BE2C (cell line): ENCODE measurements around the gene ZMIZ2.

Experiments used
- DNase-seq: peaks from one replicate; pipeline ENCODE4 v3.0.0-alpha.2; 2020
- H3K27me3 ChIP-seq: fragments of 250-450 bp; sonication (Bioruptor Pico); 2 replicates; pipeline ENCODE4 v1.5.1; 2020; ENCODE audit warnings: mild to moderate bottlenecking
- H3K36me3 ChIP-seq: fragments of 250-450 bp; sonication (Bioruptor Pico); 2 replicates; pipeline ENCODE4 v1.5.1; 2020; ENCODE audit warnings: mild to moderate bottlenecking
- H3K4me1 ChIP-seq: fragments of 250-450 bp; sonication (Bioruptor Pico); 2 replicates; pipeline ENCODE4 v1.5.1; 2020
- H3K4me3 ChIP-seq: 2 replicates; pipeline ENCODE4 v1.5.1; 2011; ENCODE audit warnings: low read depth, low read length
- H3K9me3 ChIP-seq: fragments of 250-450 bp; sonication (Bioruptor Pico); 2 replicates; pipeline ENCODE4 v1.5.1; 2020
- CTCF ChIP-seq: IDR thresholded peaks from 2 replicates; pipeline ENCODE4 v1.5.1; 2012; ENCODE audit warnings: mild to moderate bottlenecking, low read depth, low read length

ZMIZ2 gene

GRCh38 chr7:44759246-44759645, 10.6 kb downstream of the ZMIZ2 start:
- peaks cover 9% of the 10 kb centered on the region for H3K4me1 ChIP-seq
- H3K27me3 ChIP-seq, result no peaks in the 10 kb centered on the region
- DNase-seq, result no peak
- no peak overlapping the region for H3K4me3 ChIP-seq
- no peaks in the 10 kb centered on the region for H3K9me3 ChIP-seq
- H3K36me3 ChIP-seq, result peaks cover 7% of the 10 kb centered on the region
- TF ChIP-seq CTCF, result no peak

DNA sequence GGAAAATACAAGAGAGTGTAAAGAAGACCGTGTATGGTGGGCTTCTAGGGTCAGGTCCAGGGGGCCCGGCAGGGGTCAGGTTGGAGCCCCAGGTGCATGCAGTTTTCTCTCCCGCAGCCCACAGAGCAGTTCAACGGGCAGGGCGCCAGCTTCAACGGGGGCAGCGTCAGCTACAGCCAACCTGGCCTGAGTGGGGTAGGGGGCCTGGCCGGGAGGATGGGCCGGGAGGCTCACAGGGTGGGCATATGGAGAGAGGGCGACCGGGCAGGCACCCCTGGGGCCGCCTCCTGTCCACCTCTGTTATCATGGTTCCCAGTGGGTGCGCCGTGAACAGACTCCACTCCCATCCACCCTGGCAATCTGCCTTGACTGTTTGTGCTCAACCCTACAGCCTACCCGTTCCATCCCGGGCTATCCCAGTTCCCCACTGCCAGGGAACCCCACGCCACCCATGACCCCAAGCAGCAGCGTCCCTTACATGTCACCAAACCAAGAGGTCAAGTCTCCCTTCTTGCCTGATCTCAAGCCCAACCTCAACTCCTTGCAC, 11.5 kb downstream of the ZMIZ2 start:
- Histone ChIP-seq H3K4me3 (no peak overlapping the region), H3K36me3 (peaks cover 15% of the 10 kb centered on the region), H3K9me3 (no peaks in the 10 kb centered on the region), H3K4me1 (peaks cover 9% of the 10 kb centered on the region), H3K27me3 (no peaks in the 10 kb centered on the region)
- no peak for TF ChIP-seq CTCF
- no peak for DNase-seq

DNA sequence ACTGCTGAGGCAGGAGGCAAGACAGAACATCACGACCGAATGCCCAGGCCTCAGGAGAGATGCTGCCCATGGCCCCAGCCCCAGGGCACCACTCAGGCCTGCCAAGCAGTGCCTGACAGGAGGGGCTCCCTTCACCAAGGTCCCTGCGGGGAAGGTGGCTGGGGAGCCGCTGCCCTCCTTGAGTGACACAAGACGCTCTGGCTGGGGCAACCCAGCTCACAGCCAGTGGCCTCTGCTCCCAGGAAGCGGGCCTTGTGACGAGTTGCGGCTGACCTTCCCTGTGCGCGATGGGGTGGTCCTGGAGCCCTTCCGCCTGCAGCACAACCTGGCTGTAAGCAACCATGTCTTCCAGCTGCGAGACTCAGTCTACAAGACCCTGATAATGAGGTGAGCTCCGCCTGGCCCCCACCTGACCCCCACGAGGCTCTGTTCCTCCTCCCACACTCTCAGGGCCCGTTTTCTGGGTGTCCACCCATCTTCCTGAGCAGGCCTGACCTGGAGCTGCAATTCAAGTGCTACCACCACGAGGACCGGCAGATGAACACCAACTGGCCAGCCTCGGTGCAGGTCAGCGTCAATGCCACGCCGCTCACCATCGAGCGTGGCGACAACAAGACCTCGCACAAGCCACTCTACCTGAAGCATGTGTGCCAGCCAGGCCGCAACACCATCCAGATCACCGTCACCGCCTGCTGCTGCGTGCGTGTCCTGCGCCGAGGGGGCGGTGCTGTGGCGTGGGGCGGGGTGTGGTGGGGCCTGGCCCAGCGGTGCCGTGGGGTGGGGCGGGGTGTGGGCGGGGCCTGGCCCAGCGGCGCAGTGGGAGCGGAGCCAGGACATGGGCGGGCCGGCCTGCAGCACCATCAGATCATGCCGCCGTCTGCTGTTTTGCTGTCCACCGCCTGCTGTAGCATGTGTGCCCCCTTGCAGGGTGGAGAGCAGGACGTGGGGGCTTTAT, 12.8 kb downstream of the ZMIZ2 start:
- Histone ChIP-seq H3K4me1 (peaks cover 9% of the 10 kb centered on the region), H3K36me3 (peaks cover 15% of the 10 kb centered on the region), H3K4me3 (peak overlapping the region; percentile 31), H3K27me3 (no peaks in the 10 kb centered on the region), H3K9me3 (no peaks in the 10 kb centered on the region)
- no peak for TF ChIP-seq CTCF
- DNase-seq, result peak; percentile 95

DNA sequence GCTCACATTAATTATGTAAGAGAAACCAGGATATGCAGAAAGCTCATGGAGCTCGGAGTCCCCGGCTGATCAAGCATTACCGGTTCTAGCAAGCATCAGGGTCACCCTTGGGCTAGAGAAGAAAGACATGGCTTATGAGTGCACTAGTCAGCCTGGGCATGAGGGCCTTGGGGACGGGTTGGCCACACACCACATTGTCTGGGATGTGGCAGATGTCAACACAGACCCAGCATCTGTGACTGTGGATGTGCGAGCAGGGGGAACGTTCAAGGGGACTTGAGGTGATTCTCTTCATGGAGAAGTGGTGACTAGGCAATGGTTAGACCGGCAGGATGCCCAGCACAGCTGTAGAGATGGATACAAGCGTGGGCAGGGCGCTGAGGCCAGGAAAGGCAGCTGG, 13.7 kb downstream of the ZMIZ2 start:
- Histone ChIP-seq H3K4me1 (peaks cover 9% of the 10 kb centered on the region), H3K36me3 (peaks cover 18% of the 10 kb centered on the region), H3K9me3 (no peaks in the 10 kb centered on the region), H3K27me3 (no peaks in the 10 kb centered on the region), H3K4me3 (peak overlapping the region; percentile 15)
- no peak for TF ChIP-seq CTCF
- DNase-seq, result no peak

DNA sequence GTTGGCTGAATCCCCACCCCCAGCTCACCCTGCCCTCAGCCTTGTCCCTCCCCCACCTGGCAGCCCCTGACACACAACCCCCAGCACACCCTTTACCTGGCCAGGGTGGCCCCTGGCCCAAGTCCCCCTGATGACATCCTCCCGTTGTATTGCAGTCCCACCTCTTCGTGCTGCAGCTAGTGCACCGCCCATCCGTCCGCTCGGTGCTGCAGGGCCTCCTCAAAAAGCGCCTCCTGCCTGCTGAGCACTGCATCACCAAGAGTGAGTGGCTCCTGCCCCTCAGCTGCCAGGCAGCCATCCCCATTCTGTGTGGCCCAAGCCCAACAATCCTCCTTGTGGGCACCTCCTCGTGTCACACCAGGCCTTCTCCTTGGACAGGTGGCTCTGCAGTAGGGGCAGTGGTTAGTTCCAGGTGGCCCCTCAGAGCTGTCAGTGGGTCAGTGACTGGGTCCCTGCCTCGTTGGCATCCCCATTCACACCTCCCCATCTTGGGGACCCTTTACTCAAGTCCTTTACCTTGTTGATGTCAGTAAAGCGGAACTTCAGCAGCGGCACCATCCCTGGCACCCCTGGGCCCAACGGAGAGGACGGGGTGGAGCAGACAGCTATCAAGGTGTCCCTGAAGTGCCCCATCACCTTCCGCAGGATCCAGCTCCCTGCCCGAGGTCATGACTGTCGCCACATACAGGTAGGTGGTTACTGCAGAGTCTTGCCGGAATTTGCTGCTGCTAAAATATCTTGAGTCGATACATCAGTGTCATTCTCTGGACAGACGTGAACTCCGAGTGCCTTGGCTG, 14.3 kb downstream of the ZMIZ2 start:
- peaks cover 24% of the 10 kb centered on the region for H3K36me3 ChIP-seq

More for the DNA sequence above, 14.3 kb downstream of the ZMIZ2 start:
- DNase-seq, result no peak
- no peaks in the 10 kb centered on the region for H3K9me3 ChIP-seq
- peaks cover 11% of the 10 kb centered on the region for H3K4me1 ChIP-seq
- H3K27me3 ChIP-seq, result no peaks in the 10 kb centered on the region
- H3K4me3 ChIP-seq, result no peak overlapping the region
- no peak for TF ChIP-seq CTCF
